Posterior vena cava (tissue), 2 donors: Measurements from ENCODE around the gene KCTD13. TPM values are rescaled to one million over a fixed set of nuclear protein-coding genes. Genes with fewer than 3 reads are reported as not detected.

ENCODE experiments used
- DNase-seq: peaks from one replicate; pipeline ENCODE4 v3.0.0-alpha.2; 2020; ENCODE audit warnings: low spot score
- intact Hi-C, 2 donors: fragments of 100-400 bp; cut with DNase I; formaldehyde crosslinking; loops; one replicate each; pipeline versions ENCODE4 v1.14.1 to v1.14.2; 2022 to 2023
- total RNA-seq, 2 donors: library from RNA; stranded (reverse); fragmentation: NEBNext Ultra II Directional; extraction: Animal tissue kit (Norgen Biotek cat#: 25700); gene quantifications; one replicate each; pipeline ENCODE4 v1.2.1, GENCODE V29; 2021
- donor health status: DM: yes; HTN: yes; CAD: no.
- donor health status: DM: yes; HTN: yes; CAD: no.

Gene KCTD13
- total RNA-seq, 2 donors from 2014 or later, result 13.1 to 16.1 TPM

DNA sequence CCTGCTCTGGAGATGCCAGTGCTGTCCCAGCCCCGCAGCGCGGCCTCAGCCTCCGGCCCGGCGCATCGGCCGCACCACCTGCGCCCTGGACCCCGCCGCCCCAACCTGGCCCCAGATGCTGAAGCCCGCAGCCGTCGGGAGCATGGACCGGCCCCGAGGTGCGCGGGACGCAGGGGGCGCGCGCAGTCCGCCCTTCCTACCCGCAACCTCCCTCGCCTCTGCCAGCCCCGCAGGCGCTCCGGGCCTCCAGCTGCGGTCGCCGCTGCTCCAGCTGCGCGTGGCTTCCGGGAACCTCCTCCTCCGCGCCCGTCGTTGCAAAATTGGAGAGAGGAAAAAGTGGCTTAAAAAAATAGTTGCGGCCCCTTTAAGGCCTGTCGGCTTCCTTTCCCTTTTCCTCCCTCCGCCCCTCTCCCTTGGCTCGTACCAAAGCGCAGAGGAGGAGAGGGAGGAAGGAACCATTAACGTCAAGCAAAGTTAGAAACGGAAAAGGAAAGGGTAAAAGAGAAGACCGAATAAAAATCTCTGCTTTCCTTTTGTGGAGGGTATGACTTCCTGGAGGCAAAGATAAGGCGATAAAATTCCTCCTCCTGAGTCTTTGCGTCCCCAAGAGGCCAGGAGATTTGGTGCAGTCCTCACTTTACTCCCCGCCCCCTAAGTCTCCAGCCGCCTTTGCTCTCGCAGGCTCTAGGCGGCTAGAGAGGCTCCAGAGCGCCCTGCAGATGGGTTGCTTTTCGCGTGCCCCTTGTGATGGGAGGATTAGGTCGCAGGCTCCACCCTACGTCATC lies 63.0 kb downstream of the KCTD13 start, which contains the start of gene CDIPT:
CDIPT (minus strand) TSS at position 343 of the 785 bp plus-strand sequence. CDS start 369 bp downstream, outside the sequence.
- DNase-seq, result peak; percentile 97
- intact Hi-C loops, result loop anchor here in 1 of 2 donors (5.0 kb wide), 1 partner anchor 99 kb away; the partner anchor contains the start of gene TMEM219

GRCh38 chr16:29862383-29862883 lies 63.6 kb downstream of the KCTD13 start:
- no peak for DNase-seq
- intact Hi-C loops, result loop anchor here in 1 of 2 donors (5.0 kb wide), 1 partner anchor 100 kb away; the partner anchor contains the start of gene TMEM219

DNA sequence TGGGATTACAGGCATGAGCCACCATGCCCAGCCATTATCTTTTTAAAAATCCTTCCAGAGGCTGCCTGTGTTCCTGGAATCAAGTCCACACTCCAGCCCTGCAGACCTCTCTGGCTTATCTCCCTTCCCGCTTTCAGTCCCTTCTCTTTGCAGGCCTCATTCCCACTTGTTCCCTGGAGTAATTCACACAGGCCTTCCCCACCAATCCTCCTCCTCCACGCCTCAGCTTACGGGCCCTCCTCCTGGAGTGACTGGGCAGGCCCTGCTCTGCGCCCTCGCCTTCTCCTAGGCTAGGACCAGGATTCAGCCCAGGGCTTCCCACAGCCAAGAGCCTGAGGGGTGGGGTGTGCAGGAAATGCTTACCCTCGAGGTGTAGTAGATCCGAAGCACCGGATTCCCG lies 65.8 kb downstream of the KCTD13 start:
- intact Hi-C loops, result loop anchor here in 1 of 2 donors (5.0 kb wide), 1 partner anchor 102 kb away; the partner anchor contains the start of gene TMEM219
- DNase-seq, result no peak

DNA sequence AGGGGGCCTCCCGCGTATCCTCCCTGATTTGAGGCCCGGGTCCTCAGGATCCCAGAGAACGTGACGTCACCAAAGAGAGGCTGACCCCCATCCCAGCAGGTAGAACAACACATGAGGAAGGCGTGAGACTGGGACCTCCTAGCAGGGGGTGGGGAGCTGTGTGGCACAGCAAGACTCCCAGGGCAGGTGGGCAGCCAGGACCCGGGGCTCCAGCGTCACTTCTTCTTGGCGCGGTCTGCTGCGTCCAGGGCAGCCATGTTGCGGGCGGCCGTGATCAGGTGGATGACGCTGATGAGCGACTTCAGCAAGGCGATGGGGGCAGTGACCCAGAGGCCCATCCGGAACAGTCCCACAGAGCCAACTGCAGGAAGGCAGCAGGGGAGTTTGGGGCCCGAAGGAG lies 67.1 kb downstream of the KCTD13 start:
- intact Hi-C loops, result no loop called here
- DNase-seq, result no peak

DNA sequence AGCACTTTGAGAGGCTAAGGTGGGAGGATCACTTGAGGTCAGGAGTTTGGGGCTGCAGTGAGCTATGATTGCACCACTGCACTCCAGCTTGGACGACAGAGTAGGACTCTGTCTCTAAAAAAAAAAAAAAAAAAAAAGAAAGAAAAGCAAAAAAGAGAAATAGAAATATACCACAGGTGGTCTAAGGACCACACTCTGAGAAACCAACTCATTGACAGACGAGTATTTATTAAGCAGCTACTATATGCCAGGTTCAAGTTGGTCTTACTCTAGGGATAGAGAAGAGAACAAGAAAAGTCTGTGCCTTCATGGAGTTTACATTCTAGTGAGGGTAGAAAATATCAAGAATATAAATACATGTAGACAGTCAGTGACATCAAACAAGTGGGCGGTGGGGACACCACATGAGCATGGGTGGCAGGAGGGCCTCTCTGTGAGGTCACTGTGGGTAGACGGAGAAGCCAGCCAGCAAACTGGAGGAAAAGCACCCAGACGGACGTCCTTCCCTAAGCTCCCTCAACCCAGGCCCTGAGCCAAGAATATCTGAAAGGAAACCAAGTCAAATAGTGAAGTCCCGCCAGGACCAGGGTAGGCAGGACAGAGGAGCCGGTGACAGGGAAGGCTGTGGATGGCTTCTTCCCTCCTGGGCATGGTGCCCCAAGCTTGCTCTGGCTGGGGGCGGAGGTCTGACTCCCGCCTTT lies 67.7 kb downstream of the KCTD13 start:
- intact Hi-C loops, result no loop called here
- DNase-seq, result no peak

- intact Hi-C loops, result no loop called here
- DNase-seq, result no peak
Measured at GRCh38 chr16:29857133-29857760, 68.8 kb downstream of the KCTD13 start.

Other genes with a start within 250 kb of the KCTD13 start
- 1 to 10 TPM; 1.7 to 7.4 TPM for gene QPRT, start 247.0 kb downstream of the KCTD13 start, total RNA-seq
- gene C16orf54, start 180.2 kb downstream of the KCTD13 start, total RNA-seq, result 1 to 10 TPM; 1.1 to 2.5 TPM
- not detected for gene ZG16, start 148.0 kb downstream of the KCTD13 start, total RNA-seq
- 10 to 100 TPM in 1 of 2 donors, 1 to 10 TPM in 1; 5.9 to 10.4 TPM for gene KIF22, start 135.5 kb downstream of the KCTD13 start, total RNA-seq
- 100 to 1,000 TPM; 124 to 148 TPM for gene MAZ, start 119.7 kb downstream of the KCTD13 start, total RNA-seq
- gene PRRT2, start 114.0 kb downstream of the KCTD13 start, total RNA-seq, result 1 to 10 TPM; 5.0 to 5.4 TPM
- gene PAGR1, start 110.1 kb downstream of the KCTD13 start, total RNA-seq, result 10 to 100 TPM; 10.5 to 12.7 TPM
- 100 to 1,000 TPM; 146 to 154 TPM for gene MVP, start 105.8 kb downstream of the KCTD13 start, total RNA-seq
- gene CDIPT, start 63.0 kb downstream of the KCTD13 start, total RNA-seq, result 10 to 100 TPM; 54.6 to 75.6 TPM
- 1 to 10 TPM in 1 of 2 donors, under 1 TPM in 1; 0.86 to 1.2 TPM for gene SEZ6L2, start 26.7 kb downstream of the KCTD13 start, total RNA-seq
- gene ASPHD1, start 25.7 kb downstream of the KCTD13 start, total RNA-seq, result under 1 TPM; 0.33 to 0.51 TPM
- 10 to 100 TPM; 58.4 to 80.9 TPM for gene TMEM219, start 35.9 kb upstream of the KCTD13 start, total RNA-seq
- 10 to 100 TPM; 35.0 to 35.7 TPM for gene TAOK2, start 47.6 kb upstream of the KCTD13 start, total RNA-seq
- gene HIRIP3, start 69.4 kb upstream of the KCTD13 start, total RNA-seq, result 10 to 100 TPM; 12.1 to 14.2 TPM
- 10 to 100 TPM; 42.2 to 46.0 TPM for gene INO80E, start 70.0 kb upstream of the KCTD13 start, total RNA-seq
- under 1 TPM; 0.28 to 0.33 TPM for gene DOC2A, start 84.8 kb upstream of the KCTD13 start, total RNA-seq
- gene C16orf92, start 97.0 kb upstream of the KCTD13 start, total RNA-seq, result not detected
- not detected for gene TLCD3B, start 105.0 kb upstream of the KCTD13 start, total RNA-seq
- gene ALDOA, start 139.5 kb upstream of the KCTD13 start, total RNA-seq, result 100 to 1,000 TPM; 937 to 987 TPM
- 10 to 100 TPM; 40.0 to 46.9 TPM for gene PPP4C, start 149.8 kb upstream of the KCTD13 start, total RNA-seq
- under 1 TPM; 0.46 to 0.57 TPM for gene TBX6, start 165.7 kb upstream of the KCTD13 start, total RNA-seq
- 10 to 100 TPM; 26.1 to 31.4 TPM for gene YPEL3, start 170.0 kb upstream of the KCTD13 start, total RNA-seq
- gene GDPD3, start 187.3 kb upstream of the KCTD13 start, total RNA-seq, result 1 to 10 TPM; 3.7 to 4.0 TPM
- 10 to 100 TPM; 77.9 to 84.2 TPM for gene MAPK3, start 197.0 kb upstream of the KCTD13 start, total RNA-seq